H1 (cell line): ENCODE data around the gene TRHDE. TPM values are rescaled to one million over a fixed set of nuclear protein-coding genes. Genes with fewer than 3 reads are reported as not detected.

Experiments used
- CTCF ChIA-PET: fragments of 300-600 bp; sonication (Branson Sonifier 250); formaldehyde crosslinking; loops from one replicate; lab custom pipeline; 2021; ENCODE audit not compliant: partially characterized antibody; lab: Charles Lee
- POLR2A ChIA-PET: fragments of 300-600 bp; sonication (Branson Sonifier 250); formaldehyde crosslinking; loops from one replicate; lab custom pipeline; 2021; ENCODE audit warnings: inconsistent platforms; ENCODE audit not compliant: partially characterized antibody; lab: Charles Lee
- DNase-seq, 2 experiments: peaks; one replicate each; pipeline versions ENCODE4 v3.0.0 to v3.0.0-alpha.2; 2010 to 2022; ENCODE audit warnings: low spot score in 2 of 2, low read depth in 1 of 2, mixed read lengths in 1 of 2
- FAIRE-seq: peaks from 2 replicates; lab custom pipeline; 2011; peaks lifted over from hg19 to GRCh38; lab: Jason Lieb, UNC
- H2AFZ ChIP-seq: 2 replicates; pipeline ENCODE4 v1.8.1; 2012; ENCODE audit warnings: low read length, inconsistent platforms
- H2AK5ac ChIP-seq: 2 replicates; pipeline ENCODE4 v1.6.1; 2013; ENCODE audit warnings: low read depth, low read length
- H2BK120ac ChIP-seq: replicated peaks from 2 replicates; pipeline ENCODE3; 2013; ENCODE audit warnings: low read depth, low read length, inconsistent platforms
- H2BK12ac ChIP-seq: 2 replicates; pipeline ENCODE4 v1.6.1; 2013; ENCODE audit warnings: low read depth, low read length
- H2BK15ac ChIP-seq: 2 replicates; pipeline ENCODE4 v1.6.1; 2013; ENCODE audit warnings: low read length
- H2BK20ac ChIP-seq: 2 replicates; pipeline ENCODE4 v1.6.1; 2013; ENCODE audit warnings: low read length
- H2BK5ac ChIP-seq: 2 replicates; pipeline ENCODE4 v1.6.1; 2013; ENCODE audit warnings: low read depth, low read length
- H3K14ac ChIP-seq: 2 replicates; pipeline ENCODE4 v1.6.1; 2013; ENCODE audit warnings: inconsistent platforms; ENCODE audit not compliant: insufficient read length
- H3K18ac ChIP-seq: 2 replicates; pipeline ENCODE4 v1.6.1; 2013; ENCODE audit warnings: low read length; ENCODE audit errors: extremely low read depth
- H3K23ac ChIP-seq: 2 replicates; pipeline ENCODE4 v1.6.1; 2013; ENCODE audit warnings: inconsistent platforms; ENCODE audit not compliant: insufficient read length
- H3K23me2 ChIP-seq: 2 replicates; pipeline ENCODE4 v1.6.1; 2013; ENCODE audit warnings: low read depth, low read length
- H3K27ac ChIP-seq: 2 replicates; pipeline ENCODE4 v1.6.1; 2011; ENCODE audit warnings: low read depth, low read length, inconsistent platforms
- H3K27me3 ChIP-seq, 4 experiments: replicated peaks in 1 of 4; 1 replicate in 1 of 4; 2 replicates in 3 of 4; pipeline versions ENCODE4 v1.6.1 to v1.8.1; 2011 to 2013; ENCODE audit warnings: low read length in 3 of 4, mild to moderate bottlenecking in 3 of 4, inconsistent platforms in 2 of 4, mixed read lengths in 2 of 4, moderate library complexity in 1 of 4; ENCODE audit not compliant: control insufficient read depth in 3 of 4, insufficient read depth in 3 of 4; ENCODE audit errors: extremely low read depth in 1 of 4
- H3K36me3 ChIP-seq, 4 experiments: 2 replicates each; pipeline versions ENCODE4 v1.6.1 to v1.8.1; 2011 to 2013; ENCODE audit warnings: mild to moderate bottlenecking in 4 of 4, low read length in 3 of 4, moderate library complexity in 2 of 4, control low read depth in 1 of 4, inconsistent platforms in 1 of 4; ENCODE audit not compliant: insufficient read depth in 4 of 4, control insufficient read depth in 2 of 4
- H3K4ac ChIP-seq: replicated peaks from 2 replicates; pipeline ENCODE3; 2013; ENCODE audit warnings: low read length, low read depth, mixed read lengths, inconsistent platforms; ENCODE audit not compliant: insufficient read length
- H3K4me1 ChIP-seq, 4 experiments: replicated peaks in 1 of 4; 1 replicate in 1 of 4; 2 replicates in 3 of 4; pipeline versions ENCODE4 v1.6.1 to v1.8.1; 2011 to 2013; ENCODE audit warnings: low read length in 3 of 4, inconsistent platforms in 2 of 4, mixed read lengths in 1 of 4; ENCODE audit not compliant: insufficient read depth in 4 of 4, control insufficient read depth in 3 of 4
- H3K4me2 ChIP-seq, 2 experiments: 2 replicates each; pipeline versions ENCODE4 v1.6.1 to v1.8.1; 2011 to 2013; ENCODE audit warnings: low read depth in 2 of 2, low read length in 2 of 2, control low read depth in 1 of 2, inconsistent platforms in 1 of 2, mild to moderate bottlenecking in 1 of 2; ENCODE audit not compliant: insufficient read depth in 1 of 2
- H3K4me3 ChIP-seq, 4 experiments: fragments of 200-600, 300-600 bp in 1 of 4; sonication (generic), shearing (Covaris generic), sonication (Bioruptor Twin) in 1 of 4; 2 replicates each; pipeline versions ENCODE4 v1.5.1 to v1.8.1; 2011 to 2016; ENCODE audit warnings: low read length in 4 of 4, low read depth in 3 of 4, control low read depth in 2 of 4, inconsistent platforms in 2 of 4, mild to moderate bottlenecking in 2 of 4, mixed read lengths in 1 of 4, moderate library complexity in 1 of 4; ENCODE audit not compliant: insufficient read depth in 2 of 4; ENCODE audit errors: extremely low read depth in 1 of 4
- H3K56ac ChIP-seq: replicated peaks from 2 replicates; pipeline ENCODE3; 2013; ENCODE audit warnings: low read depth, mild to moderate bottlenecking, mixed read lengths, low read length, inconsistent platforms; ENCODE audit not compliant: insufficient read length
- H3K79me1 ChIP-seq: 2 replicates; pipeline ENCODE4 v1.6.1; 2013; ENCODE audit warnings: low read depth, low read length, control low read depth
- H3K79me2 ChIP-seq, 2 experiments: 2 replicates each; pipeline versions ENCODE4 v1.6.1 to v1.8.1; 2012 to 2013; ENCODE audit warnings: low read length in 2 of 2, mild to moderate bottlenecking in 2 of 2, inconsistent platforms in 1 of 2; ENCODE audit not compliant: insufficient read depth in 2 of 2, control insufficient read depth in 1 of 2
- H3K9ac ChIP-seq, 4 experiments: replicated peaks in 1 of 4; 1 replicate in 1 of 4; 2 replicates in 3 of 4; pipeline versions ENCODE4 v1.6.1 to v1.8.1; 2011 to 2013; ENCODE audit warnings: low read depth in 3 of 4, low read length in 3 of 4, control low read depth in 2 of 4, mild to moderate bottlenecking in 2 of 4, moderate library complexity in 2 of 4, inconsistent platforms in 1 of 4; ENCODE audit errors: extremely low read depth in 1 of 4
- H3K9me3 ChIP-seq, 2 experiments: 2 replicates each; pipeline versions ENCODE4 v1.6.1 to v1.8.1; 2012 to 2013; ENCODE audit warnings: mild to moderate bottlenecking in 2 of 2, moderate library complexity in 2 of 2, control low read depth in 1 of 2, inconsistent platforms in 1 of 2, low read depth in 1 of 2, low read length in 1 of 2, mixed read lengths in 1 of 2; ENCODE audit not compliant: insufficient read depth in 2 of 2
- H4K20me1 ChIP-seq, 2 experiments: replicated peaks in 1 of 2; 2 replicates each; pipeline versions ENCODE3 to v1.8.1; 2011 to 2013; ENCODE audit warnings: inconsistent platforms in 2 of 2, low read length in 2 of 2, mild to moderate bottlenecking in 1 of 2; ENCODE audit not compliant: insufficient read depth in 2 of 2, control insufficient read depth in 1 of 2
- H4K5ac ChIP-seq: 2 replicates; pipeline ENCODE4 v1.6.1; 2013; ENCODE audit warnings: low read length, low read depth, mixed read lengths, inconsistent platforms; ENCODE audit not compliant: insufficient read length
- H4K8ac ChIP-seq: 2 replicates; pipeline ENCODE4 v1.8.0; 2013; ENCODE audit warnings: mild to moderate bottlenecking, moderate library complexity, low read length, inconsistent platforms; ENCODE audit not compliant: insufficient read depth; ENCODE audit errors: extremely low read depth
- H4K91ac ChIP-seq: replicated peaks from 2 replicates; pipeline ENCODE3; 2013; ENCODE audit warnings: low read length, mixed read lengths, inconsistent platforms; ENCODE audit not compliant: insufficient read length
- CEBPB ChIP-seq: IDR thresholded peaks from 2 replicates; pipeline ENCODE4 v1.6.1; 2012; ENCODE audit warnings: low read depth, low read length
- CREB1 ChIP-seq: IDR thresholded peaks from 2 replicates; pipeline ENCODE4 v1.6.1; 2012; ENCODE audit warnings: inconsistent platforms
- E2F6 ChIP-seq: IDR thresholded peaks from 2 replicates; pipeline ENCODE4 v1.6.1; 2012; ENCODE audit warnings: inconsistent platforms
- RXRA ChIP-seq: IDR thresholded peaks from 2 replicates; pipeline ENCODE4 v1.6.1; 2011; ENCODE audit warnings: low read depth, mild to moderate bottlenecking, low read length, moderate library complexity; ENCODE audit not compliant: insufficient read depth
- SIN3A ChIP-seq, 2 experiments: IDR thresholded peaks in 1 of 2; conservative IDR thresholded peaks in 1 of 2; 2 replicates each; pipeline ENCODE4 v1.6.1; 2011 to 2012; ENCODE audit warnings: low read length in 2 of 2, improper control_type of control experiment in 1 of 2, low read depth in 1 of 2, mild to moderate bottlenecking in 1 of 2
- TEAD4 ChIP-seq: IDR thresholded peaks from 2 replicates; pipeline ENCODE4 v1.6.1; 2012; ENCODE audit warnings: low read depth, low read length, inconsistent platforms, mixed read lengths
- WGBS, 2 experiments: shearing (Covaris generic) in 1 of 2; methylation state at CpG; one replicate each; pipeline versions ENCODE4 v1.1.6 to v1.1.7; 2013 to 2015; ENCODE audit warnings: low lambda C conversion rate in 2 of 2, mixed read lengths in 2 of 2, inconsistent platforms in 1 of 2, low coverage in 1 of 2, missing lambda C conversion rate in 1 of 2; ENCODE audit not compliant: insufficient replicate concordance in 2 of 2, insufficient coverage in 1 of 2, insufficient read length in 1 of 2; ENCODE audit errors: extremely low coverage in 1 of 2, missing lambda C conversion rate in 1 of 2; 5-methylcytosine and 5-hydroxymethylcytosine counted together
- polyA plus RNA-seq, 7 experiments: library from polyadenylated mRNA; depleted of rRNA in 3 of 7; stranded (reverse) in 5 of 7; unstranded in 2 of 7; fragments of >200 nt in 5 of 7; fragments of 200-250 nt in 2 of 7; gene quantifications; 1 replicate in 5 of 7; 2 replicates in 1 of 7; 4 replicates in 1 of 7; pipeline versions ENCODE4 v1.2.1 to v1.2.3, GENCODE V29; 2011 to 2013; ENCODE audit warnings: missing spikeins in 2 of 7, mixed read lengths in 2 of 7
- total RNA-seq: library from RNA; stranded (reverse); fragmentation: NEBNext Ultra II Directional; extraction: Animal tissue kit (Norgen Biotek cat#: 25700); gene quantifications from 2 replicates; pipeline ENCODE4 v1.2.1, GENCODE V29; 2021

TRHDE gene
- total and polyA plus RNA-seq, 2 of the 8 experiments (the other 6 are each of a cell fraction or from before 2014, with no cell fraction given): 1.3 to 5.0 TPM

- H3K4me1 ChIP-seq: no peaks in the 10 kb centered on the region; a peak in 1 of 7 replicates
- H3K56ac ChIP-seq: no peak overlapping the region
- 93% methylated on average over 5 of the region's 5 CpGs; no CpG with 5 or more reads in 1 of the 2 experiments for WGBS, 2 experiments
- no peak overlapping the region for H3K23ac ChIP-seq
- no peaks in the 10 kb centered on the region for H4K20me1 ChIP-seq
- no peak overlapping the region for H3K9ac ChIP-seq
- CTCF ChIA-PET: interaction anchor here (1.2 to 1.3 kb wide), 2 partner anchors 8 to 19 kb away, joined by 3 to 4 read pairs; partner anchors contain the start of gene TRHDE
- no peak overlapping the region for H2AK5ac ChIP-seq
- H3K23me2 ChIP-seq: no peaks in the 10 kb centered on the region
- TF ChIP-seq RXRA (no peak), SIN3A (conservative IDR thresholded peaks at IDR 0.05 in 1 of 2, IDR thresholded peaks at IDR 0.05 in 1 of 2; ENCODE audit: low read depth in 1 of 2, low read length in 2 of 2) (no peak), CREB1 (no peak), TEAD4 (no peak), E2F6 (no peak), CEBPB (no peak)
- FAIRE-seq (no peak), DNase-seq (no peak)
- H2BK5ac ChIP-seq: no peak overlapping the region
- H3K4me2 ChIP-seq: no peak overlapping the region
- no peaks in the 10 kb centered on the region; a peak in 1 of 8 replicates for H3K36me3 ChIP-seq
- H3K18ac ChIP-seq: no peak overlapping the region
- H2BK120ac ChIP-seq: no peak overlapping the region
- H2BK12ac ChIP-seq: no peak overlapping the region
- 0 out of 2 replicates have a peak, but pooled peaks cover 2% of the 10 kb centered on the region for H3K79me1 ChIP-seq
- no peak overlapping the region for H4K5ac ChIP-seq
- H3K4me3 ChIP-seq: no peak overlapping the region
- H2BK15ac ChIP-seq: no peak overlapping the region
- no peaks in the 10 kb centered on the region for H3K9me3 ChIP-seq
- no peak overlapping the region for H3K27ac ChIP-seq
- H4K8ac ChIP-seq: no peak overlapping the region
- H3K14ac ChIP-seq: no peak overlapping the region
- H3K79me2 ChIP-seq: no peaks in the 10 kb centered on the region
- no peaks in the 10 kb centered on the region for H3K27me3 ChIP-seq
- no peak overlapping the region for H3K4ac ChIP-seq
- H2AFZ ChIP-seq: no peak overlapping the region
- no peak overlapping the region for H2BK20ac ChIP-seq
- H4K91ac ChIP-seq: no peak overlapping the region
- POLR2A ChIA-PET: no interaction called here
These were observed 19.0 kb downstream of the TRHDE start for GRCh38 chr12:72291175-72291574.
